GM21576 (cell line): Measurements from ENCODE around the gene TMEM89.

ENCODE experiments used
- ATAC-seq: cut with Tn5 transposase; IDR thresholded peaks from one replicate; pipeline ENCODE4 v1.9.1; 2021; ENCODE audit warnings: mild to moderate bottlenecking, moderate library complexity; ENCODE audit not compliant: unreplicated experiment

TMEM89 gene

GRCh38 chr3:48621461-48621869 lies at the start of gene TMEM89:
TMEM89 (minus strand) TSS chr3:48621769; CDS start chr3:48621756, 13 bp downstream.
- no peak for ATAC-seq

- no peak for ATAC-seq
These were observed 43.4 kb upstream of the TMEM89 start for GRCh38 chr3:48664929-48665328.

GRCh38 chr3:48664313-48664644 lies 42.7 kb upstream of the TMEM89 start:
- no peak for ATAC-seq

- peak; percentile 81 for ATAC-seq
These were observed 42.1 kb upstream of the TMEM89 start for GRCh38 chr3:48663489-48664312.

- ATAC-seq: no peak
These were observed 41.4 kb upstream of the TMEM89 start, which contains the start of gene CELSR3 for GRCh38 chr3:48662753-48663488. CELSR3 (minus strand) TSS chr3:48662886; CDS start chr3:48662634, 252 bp downstream.

- no peak for ATAC-seq
These were observed 40.7 kb upstream of the TMEM89 start for GRCh38 chr3:48662145-48662752.

GRCh38 chr3:48661501-48662144 lies 40.1 kb upstream of the TMEM89 start:
- no peak for ATAC-seq

- ATAC-seq: no peak
These were observed 39.3 kb upstream of the TMEM89 start for GRCh38 chr3:48660800-48661400.

- no peak for ATAC-seq
These were observed 35.3 kb upstream of the TMEM89 start for GRCh38 chr3:48656841-48657281.

- peak; percentile 54 for ATAC-seq
These were observed 34.7 kb upstream of the TMEM89 start for GRCh38 chr3:48656061-48656840.

GRCh38 chr3:48655606-48656005 lies 34.0 kb upstream of the TMEM89 start:
- ATAC-seq: no peak

GRCh38 chr3:48655063-48655462 lies 33.5 kb upstream of the TMEM89 start:
- ATAC-seq: no peak

- ATAC-seq: no peak
These were observed 31.6 kb upstream of the TMEM89 start for GRCh38 chr3:48652923-48653715.

- ATAC-seq: no peak
These were observed 30.2 kb upstream of the TMEM89 start for GRCh38 chr3:48651771-48652170.

GRCh38 chr3:48650723-48651122 lies 29.2 kb upstream of the TMEM89 start:
- no peak for ATAC-seq

GRCh38 chr3:48648188-48648850 lies 26.8 kb upstream of the TMEM89 start:
- no peak for ATAC-seq

- no peak for ATAC-seq
These were observed 26.1 kb upstream of the TMEM89 start for GRCh38 chr3:48647714-48648113.

GRCh38 chr3:48644898-48645760 lies 23.6 kb upstream of the TMEM89 start:
- ATAC-seq: no peak
